ENCODE measurements around the gene MAML3.

DNA sequence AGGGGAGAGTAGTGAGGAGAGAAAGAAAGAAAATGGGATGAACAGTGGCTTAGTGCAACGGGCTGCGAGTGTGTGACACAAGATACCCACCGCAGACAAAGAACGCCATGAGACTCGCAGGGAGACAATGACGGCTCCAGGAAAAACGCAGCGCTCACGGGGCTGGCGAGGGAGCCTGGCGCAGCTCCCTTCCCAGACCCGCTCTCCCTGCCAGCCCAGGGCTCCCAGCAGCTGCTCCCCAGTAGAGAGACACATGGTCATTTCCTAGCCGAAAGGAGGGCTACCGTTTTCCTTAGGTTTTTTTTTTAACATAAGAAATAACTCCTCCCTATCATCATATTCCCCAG, 149.5 kb downstream of the MAML3 start:
- TF ChIP-seq, protein P1, sequence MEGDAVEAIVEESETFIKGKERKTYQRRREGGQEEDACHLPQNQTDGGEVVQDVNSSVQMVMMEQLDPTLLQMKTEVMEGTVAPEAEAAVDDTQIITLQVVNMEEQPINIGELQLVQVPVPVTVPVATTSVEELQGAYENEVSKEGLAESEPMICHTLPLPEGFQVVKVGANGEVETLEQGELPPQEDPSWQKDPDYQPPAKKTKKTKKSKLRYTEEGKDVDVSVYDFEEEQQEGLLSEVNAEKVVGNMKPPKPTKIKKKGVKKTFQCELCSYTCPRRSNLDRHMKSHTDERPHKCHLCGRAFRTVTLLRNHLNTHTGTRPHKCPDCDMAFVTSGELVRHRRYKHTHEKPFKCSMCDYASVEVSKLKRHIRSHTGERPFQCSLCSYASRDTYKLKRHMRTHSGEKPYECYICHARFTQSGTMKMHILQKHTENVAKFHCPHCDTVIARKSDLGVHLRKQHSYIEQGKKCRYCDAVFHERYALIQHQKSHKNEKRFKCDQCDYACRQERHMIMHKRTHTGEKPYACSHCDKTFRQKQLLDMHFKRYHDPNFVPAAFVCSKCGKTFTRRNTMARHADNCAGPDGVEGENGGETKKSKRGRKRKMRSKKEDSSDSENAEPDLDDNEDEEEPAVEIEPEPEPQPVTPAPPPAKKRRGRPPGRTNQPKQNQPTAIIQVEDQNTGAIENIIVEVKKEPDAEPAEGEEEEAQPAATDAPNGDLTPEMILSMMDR (IDR thresholded peaks at IDR 0.05; ENCODE audit: low read depth, low read length, poor library complexity, severe bottlenecking): no peak
- TF ChIP-seq EZH2phosphoT487 (IDR thresholded peaks at IDR 0.05; ENCODE audit: borderline replicate concordance, low read length): no peak

Measured in DOHH2 (cell line).